CD4-positive, alpha-beta T cell treated with Interleukin-2 at 100 ng/mL for 4 hours (primary cell): Measurements from ENCODE around the gene STK4.

Source experiments
- DNase-seq: peaks from one replicate; pipeline ENCODE4 v3.0.0-alpha.2; 2020; ENCODE audit warnings: low spot score

STK4 gene

DNA sequence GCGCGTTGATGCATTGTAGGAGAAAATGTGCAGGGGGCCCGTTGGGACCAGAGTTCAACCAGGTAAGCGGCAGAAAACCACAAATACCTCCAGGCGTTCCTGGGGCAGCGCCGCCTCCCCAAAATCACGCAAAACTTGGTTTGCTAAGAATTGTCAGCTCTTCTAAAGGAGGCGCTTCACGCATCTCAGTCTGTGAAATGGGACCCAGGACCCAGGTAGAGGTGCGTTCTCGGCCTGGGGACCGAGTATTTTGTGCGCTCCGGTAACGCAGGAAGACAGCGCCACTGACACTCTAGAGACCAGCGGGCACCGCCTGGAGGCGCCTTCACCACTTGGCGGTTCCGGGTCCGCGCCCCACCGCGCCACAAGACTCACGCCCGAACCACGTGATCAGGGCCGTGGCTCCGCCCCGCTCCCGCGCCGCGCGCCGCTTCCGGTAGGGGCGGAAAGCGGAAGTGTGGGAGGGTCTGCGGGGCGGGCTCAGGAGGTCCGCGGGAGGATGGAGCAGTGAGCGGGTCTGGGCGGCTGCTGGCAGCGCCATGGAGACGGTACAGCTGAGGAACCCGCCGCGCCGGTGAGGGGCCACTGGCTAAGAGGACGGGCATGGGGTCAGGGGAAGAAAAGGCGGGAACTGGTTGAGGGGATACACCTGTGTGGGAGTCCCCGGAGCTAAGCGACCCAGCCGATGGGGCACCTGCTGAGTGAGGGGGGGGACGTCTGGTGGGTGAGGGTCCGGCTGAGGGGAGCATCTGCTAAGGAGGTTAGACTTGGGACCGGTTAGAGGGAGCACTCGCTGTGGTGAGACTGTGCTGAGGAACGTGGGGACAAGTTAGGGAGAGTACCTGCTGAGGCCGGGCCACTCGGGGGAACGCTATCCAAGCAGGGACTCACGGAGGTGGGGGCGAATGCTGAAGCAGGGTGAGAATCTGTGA lies at the start of gene STK4:
TSS of gene STK4 (plus strand) at position 483 of the 932 bp plus-strand sequence. CDS start at position 540, 57 bp downstream.
- DNase-seq, result peak; percentile 95

- no peak for DNase-seq
Measured at GRCh38 chr20:44916586-44916985, 49.7 kb upstream of the STK4 start.

- DNase-seq, result no peak
Measured at GRCh38 chr20:44917399-44917798, 48.9 kb upstream of the STK4 start.

DNA sequence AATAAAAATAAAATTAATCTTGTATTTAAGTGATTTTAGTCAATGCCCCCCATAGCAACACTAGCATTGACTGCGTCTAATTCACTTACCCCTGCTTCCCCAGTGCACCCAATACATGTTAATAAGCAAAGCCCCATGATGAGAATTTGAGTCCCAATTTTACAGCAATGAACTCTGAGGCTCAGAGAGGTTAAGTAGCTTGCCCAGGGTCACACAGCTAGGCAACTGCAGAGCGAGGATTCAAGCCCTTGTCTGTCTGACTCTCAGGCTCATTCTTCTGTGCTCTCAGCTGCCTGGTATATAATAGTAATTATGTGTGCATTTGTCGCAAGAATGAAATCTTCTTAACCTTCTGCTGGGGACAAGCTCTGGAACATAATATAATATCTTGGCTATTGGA lies 48.0 kb upstream of the STK4 start:
- DNase-seq, result no peak

DNA sequence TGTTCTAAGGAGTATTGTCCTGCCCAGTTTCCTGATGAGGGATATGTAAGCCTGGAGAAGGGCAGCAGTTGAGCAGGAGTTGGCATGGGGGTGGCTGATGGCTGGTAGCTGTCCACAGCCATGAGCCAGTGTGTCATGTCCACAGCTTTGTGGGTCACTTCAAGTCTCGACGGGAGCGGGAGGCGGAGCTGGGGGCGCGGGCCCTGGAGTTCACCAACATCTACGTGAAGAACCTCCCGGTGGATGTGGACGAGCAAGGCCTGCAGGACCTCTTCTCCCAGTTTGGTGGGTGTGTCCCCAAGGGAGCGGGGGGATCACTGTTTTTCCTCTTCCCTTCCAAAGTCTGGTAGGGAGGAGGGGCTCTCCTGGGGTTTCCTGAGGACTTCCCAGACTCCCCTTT lies 47.6 kb upstream of the STK4 start:
- no peak for DNase-seq

DNA sequence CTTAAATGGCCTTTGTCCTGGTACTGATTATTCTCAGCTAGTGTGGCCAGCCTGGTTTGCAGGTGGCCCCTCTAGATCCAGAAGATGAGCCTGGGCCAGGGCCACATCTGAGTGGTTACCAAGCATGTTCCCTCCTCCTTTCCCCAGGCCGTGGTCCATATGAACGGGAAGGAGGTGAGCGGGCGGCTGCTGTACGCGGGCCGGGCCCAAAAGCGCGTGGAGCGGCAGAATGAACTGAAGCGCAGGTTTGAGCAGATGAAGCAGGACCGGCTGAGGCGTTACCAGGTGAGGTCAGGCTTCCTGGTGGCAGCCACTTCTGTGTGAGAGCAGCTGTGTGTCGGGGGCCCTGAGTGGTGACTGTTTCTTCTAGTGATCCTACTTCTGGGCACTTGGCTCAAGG lies 44.9 kb upstream of the STK4 start:
- DNase-seq, result no peak

GRCh38 chr20:44924541-44924940 lies 41.8 kb upstream of the STK4 start:
- no peak for DNase-seq

GRCh38 chr20:44928595-44928994 lies 37.7 kb upstream of the STK4 start:
- no peak for DNase-seq

DNA sequence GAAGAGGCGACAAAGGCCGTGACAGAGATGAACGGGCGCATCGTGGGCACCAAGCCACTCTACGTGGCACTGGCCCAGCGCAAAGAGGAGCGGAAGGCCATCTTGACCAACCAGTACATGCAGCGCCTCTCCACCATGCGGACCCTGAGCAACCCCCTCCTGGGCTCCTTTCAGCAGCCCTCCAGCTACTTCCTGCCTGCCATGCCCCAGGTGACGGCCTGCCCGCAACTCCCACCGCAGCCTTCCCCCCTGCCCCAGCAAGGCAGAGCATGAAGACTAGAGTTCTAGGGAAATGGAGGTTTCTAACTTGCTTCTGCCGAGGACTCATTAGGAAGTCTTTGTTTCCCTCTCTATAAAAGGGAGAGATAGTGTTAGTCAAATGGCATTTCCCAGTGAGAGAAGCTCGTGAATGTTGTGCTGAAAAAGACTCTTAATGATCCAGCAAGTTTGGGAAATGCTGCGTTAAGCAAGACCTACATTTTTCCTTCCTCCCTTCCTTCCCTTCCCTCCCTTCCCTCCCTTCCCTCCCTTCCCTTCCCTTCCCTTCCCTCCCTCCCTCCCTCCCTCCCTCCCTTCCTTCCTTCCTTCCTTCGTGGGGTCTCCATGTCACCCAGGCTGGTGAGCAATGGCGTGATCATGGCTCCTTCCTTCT lies 35.7 kb upstream of the STK4 start:
- no peak for DNase-seq

- no peak for DNase-seq
Measured at GRCh38 chr20:44931911-44932310, 34.4 kb upstream of the STK4 start.

DNA sequence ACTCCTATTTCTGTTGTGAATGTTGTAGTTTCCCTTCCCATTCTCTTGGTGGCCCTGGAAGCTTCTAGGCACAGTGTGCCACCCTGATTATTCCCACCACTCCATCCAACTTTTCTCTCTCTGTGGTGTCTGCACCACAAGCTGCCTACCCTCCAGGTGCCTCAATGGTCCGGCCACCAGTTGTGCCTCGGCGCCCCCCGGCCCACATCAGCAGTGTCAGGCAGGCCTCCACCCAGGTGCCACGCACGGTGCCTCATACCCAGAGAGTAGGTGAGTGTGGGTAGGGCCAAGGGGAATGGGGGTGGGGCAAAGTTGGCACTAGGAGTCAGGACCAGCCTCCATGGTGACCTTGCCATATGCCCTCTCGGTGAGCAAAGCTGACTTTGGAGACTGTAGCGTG lies 33.4 kb upstream of the STK4 start:
- DNase-seq, result no peak

GRCh38 chr20:44936510-44936909 lies 29.8 kb upstream of the STK4 start:
- no peak for DNase-seq

DNA sequence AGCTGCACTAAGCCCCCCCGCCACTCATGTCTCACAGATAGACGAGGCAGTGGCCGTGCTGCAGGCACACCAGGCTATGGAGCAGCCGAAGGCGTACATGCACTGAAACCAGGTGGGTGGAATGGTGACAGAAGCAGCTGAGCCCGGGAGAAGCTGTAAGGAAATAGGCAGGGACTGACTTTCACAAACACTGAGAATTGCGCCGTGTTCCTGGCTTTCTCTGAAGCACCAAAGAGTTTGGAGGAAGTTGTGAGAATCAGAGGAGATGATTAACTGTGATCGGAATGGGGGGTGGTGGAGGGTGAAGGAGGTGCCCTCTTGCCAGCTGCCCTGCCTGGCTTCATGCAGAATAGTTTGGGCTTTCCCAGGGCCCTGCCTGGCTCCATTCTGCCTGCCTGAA lies 27.7 kb upstream of the STK4 start:
- DNase-seq, result no peak

- no peak for DNase-seq
Measured at GRCh38 chr20:44941120-44941691, 25.1 kb upstream of the STK4 start.

DNA sequence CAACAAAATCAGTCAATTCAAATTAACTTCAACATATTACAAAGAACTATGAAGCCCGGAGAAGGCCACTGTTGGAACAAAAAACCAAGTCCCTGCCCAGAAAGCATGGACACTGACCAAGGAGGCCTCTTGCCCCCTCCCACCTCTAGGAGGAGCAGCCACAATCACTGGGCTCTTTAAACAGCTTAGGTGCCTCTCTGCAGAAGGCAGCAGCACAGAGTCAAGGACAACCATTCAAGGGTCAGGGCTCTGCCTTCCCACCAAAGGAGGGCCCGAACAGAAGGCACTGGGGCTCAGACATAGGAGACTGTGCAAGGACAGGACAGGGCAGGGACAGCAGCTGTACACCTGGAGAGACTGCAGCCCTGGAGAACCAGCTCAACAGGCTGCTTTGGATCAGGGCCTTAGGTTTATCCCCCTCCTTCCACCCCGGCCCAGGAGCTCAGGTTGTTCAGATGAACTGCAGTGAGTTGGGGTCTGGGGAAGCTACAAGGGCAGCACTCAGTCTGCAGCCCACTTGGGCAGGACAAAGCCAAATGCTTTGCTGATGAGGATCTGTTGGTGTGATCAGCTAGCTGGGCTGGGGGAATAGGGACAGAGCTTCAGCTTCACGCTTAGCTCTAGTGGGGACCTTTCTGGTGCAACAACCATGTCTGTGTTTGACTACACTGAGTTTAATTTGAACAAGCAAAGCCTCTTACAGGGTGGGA lies 23.9 kb upstream of the STK4 start:
- DNase-seq, result no peak

GRCh38 chr20:44943828-44944227 lies 22.5 kb upstream of the STK4 start:
- no peak for DNase-seq

GRCh38 chr20:44945261-44945660 lies 21.1 kb upstream of the STK4 start:
- no peak for DNase-seq

GRCh38 chr20:44946271-44946852 lies 19.9 kb upstream of the STK4 start:
- no peak for DNase-seq

GRCh38 chr20:44948107-44948506 lies 18.2 kb upstream of the STK4 start:
- no peak for DNase-seq

DNA sequence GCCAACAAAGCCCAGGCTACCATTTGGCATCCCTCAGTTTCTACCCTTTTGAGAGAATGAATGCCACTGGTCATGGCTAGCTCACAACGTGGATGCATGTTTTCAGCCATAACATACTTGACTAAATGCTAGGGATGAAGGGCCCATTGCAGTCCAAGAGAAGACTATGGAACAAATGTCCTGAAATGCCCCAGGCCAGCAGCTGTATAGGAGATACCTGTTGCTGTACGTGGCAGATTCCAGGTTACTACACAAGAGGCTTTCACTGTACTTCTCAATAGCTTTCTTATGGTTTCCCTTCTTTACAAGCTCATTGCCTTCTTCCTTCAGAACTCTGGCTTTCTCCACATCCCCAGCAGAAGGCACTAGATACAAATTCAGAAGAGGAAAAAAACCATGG lies 17.8 kb upstream of the STK4 start:
- DNase-seq, result no peak

DNA sequence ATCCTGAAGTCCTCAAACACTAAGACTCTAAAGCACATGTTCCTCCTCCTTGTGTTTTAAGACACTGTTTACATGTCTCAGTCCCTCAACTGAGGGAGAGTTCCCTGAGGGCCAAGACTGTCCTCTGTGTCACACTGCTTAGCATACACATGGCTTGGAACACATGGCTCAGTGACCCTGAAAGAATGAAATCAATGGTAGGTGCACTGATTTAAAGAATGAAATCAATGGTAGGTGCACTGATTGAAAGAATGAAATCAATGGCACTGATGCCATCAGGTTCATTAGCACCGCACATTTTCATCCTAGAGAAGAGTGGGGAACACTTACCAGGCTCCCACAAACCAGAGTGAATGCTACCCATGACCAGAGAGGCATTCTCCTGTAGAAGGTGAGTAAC lies 15.9 kb upstream of the STK4 start:
- no peak for DNase-seq

DNA sequence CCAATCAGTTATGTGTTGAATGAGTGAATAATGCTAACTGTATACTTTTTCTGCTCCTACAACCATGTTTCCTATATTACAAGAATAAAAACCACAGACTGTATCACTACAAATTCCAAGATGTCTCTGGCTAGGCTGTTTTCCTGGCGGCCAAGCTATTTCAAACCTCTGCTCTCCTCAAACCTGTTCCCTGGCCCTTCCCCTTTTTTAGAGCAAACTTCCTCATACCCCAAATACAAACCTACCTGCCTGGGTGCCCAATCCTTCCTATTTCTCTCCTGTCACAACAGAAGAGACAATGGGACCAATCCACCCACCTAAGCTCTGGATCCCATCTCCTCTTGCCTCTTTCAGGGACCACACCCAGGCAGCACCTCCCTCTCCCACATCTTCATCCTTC lies 13.6 kb upstream of the STK4 start:
- no peak for DNase-seq
